KMS-11 (cell line): ENCODE measurements around the gene THBS1.

Source experiments
- H2AFZ ChIP-seq: fragments of 200-600 bp; sonication (generic); 2 replicates; pipeline ENCODE4 v1.6.1; 2016; ENCODE audit warnings: antibody characterized with exemption, mixed run types, low read depth
- H3K27ac ChIP-seq: fragments of 200-600 bp; sonication (generic); 2 replicates; pipeline ENCODE4 v1.6.1; 2016; ENCODE audit warnings: mild to moderate bottlenecking, mixed run types
- H3K27me3 ChIP-seq: fragments of 200-600 bp; sonication (generic); 2 replicates; pipeline ENCODE4 v1.6.1; 2017; ENCODE audit warnings: mild to moderate bottlenecking, low read depth, mixed run types, moderate library complexity; ENCODE audit not compliant: insufficient read depth
- H3K36me3 ChIP-seq: fragments of 200-600 bp; sonication (generic); 2 replicates; pipeline ENCODE4 v1.6.1; 2017; ENCODE audit warnings: mild to moderate bottlenecking, mixed run types; ENCODE audit not compliant: insufficient read depth
- H3K4me1 ChIP-seq: fragments of 200-600 bp; sonication (generic); 2 replicates; pipeline ENCODE4 v1.6.1; 2016; ENCODE audit warnings: mild to moderate bottlenecking, low read depth, mixed run types; ENCODE audit not compliant: poor library complexity, severe bottlenecking
- H3K4me2 ChIP-seq: fragments of 200-600 bp; sonication (generic); 2 replicates; pipeline ENCODE4 v1.7.0; 2016; ENCODE audit warnings: mild to moderate bottlenecking, mixed run types
- H3K4me3 ChIP-seq: fragments of 200-600 bp; sonication (generic); IDR thresholded peaks from 2 replicates; pipeline ENCODE4 v1.6.1; 2017; ENCODE audit warnings: low read depth, low read length, mixed read lengths; ENCODE audit not compliant: insufficient read depth
- H3K79me2 ChIP-seq: fragments of 200-600 bp; sonication (generic); 2 replicates; pipeline ENCODE4 v1.6.1; 2016; ENCODE audit warnings: low read depth, mixed run types; ENCODE audit not compliant: insufficient read depth
- H3K9ac ChIP-seq: fragments of 200-600 bp; sonication (generic); 2 replicates; pipeline ENCODE4 v1.6.1; 2016; ENCODE audit warnings: mild to moderate bottlenecking, mixed run types
- H4K20me1 ChIP-seq: fragments of 200-600 bp; sonication (generic); 2 replicates; pipeline ENCODE4 v1.6.1; 2016; ENCODE audit warnings: mild to moderate bottlenecking, mixed run types; ENCODE audit not compliant: insufficient read depth
- CTCF ChIP-seq: fragments of 200-600 bp; sonication (generic); conservative IDR thresholded peaks from 2 replicates; pipeline ENCODE4 v1.6.1; 2017; ENCODE audit warnings: low read depth, mild to moderate bottlenecking, antibody characterized with exemption, low read length, moderate library complexity, mixed read lengths

Gene THBS1

GRCh38 chr15:39642011-39642640 is 61.2 kb downstream of the THBS1 start:
- no peak overlapping the region for H3K4me2 ChIP-seq
- no peak overlapping the region for H3K27ac ChIP-seq
- no peak for TF ChIP-seq CTCF

GRCh38 chr15:39643727-39644126 is 62.8 kb downstream of the THBS1 start:
- no peaks in the 10 kb centered on the region for H3K36me3 ChIP-seq
- H3K27me3 ChIP-seq = no peaks in the 10 kb centered on the region
- no peaks in the 10 kb centered on the region for H3K79me2 ChIP-seq
- no peak overlapping the region for H2AFZ ChIP-seq
- no peaks in the 10 kb centered on the region for H4K20me1 ChIP-seq
- H3K4me2 ChIP-seq = no peak overlapping the region
- no peak overlapping the region for H3K9ac ChIP-seq
- no peak overlapping the region for H3K4me3 ChIP-seq
- H3K27ac ChIP-seq = no peak overlapping the region
- H3K4me1 ChIP-seq = no peaks in the 10 kb centered on the region
- no peak for TF ChIP-seq CTCF

More at GRCh38 chr15:39642011-39642640, 61.2 kb downstream of the THBS1 start:
- Histone ChIP-seq H3K79me2 (no peaks in the 10 kb centered on the region), H3K4me1 (no peaks in the 10 kb centered on the region), H2AFZ (no peak overlapping the region), H3K4me3 (no peak overlapping the region), H3K36me3 (no peaks in the 10 kb centered on the region), H3K27me3 (no peaks in the 10 kb centered on the region), H3K9ac (no peak overlapping the region), H4K20me1 (no peaks in the 10 kb centered on the region)

- H3K4me2 ChIP-seq = no peak overlapping the region
- H3K4me3 ChIP-seq = no peak overlapping the region
- no peak overlapping the region for H2AFZ ChIP-seq
- no peaks in the 10 kb centered on the region for H4K20me1 ChIP-seq
- no peaks in the 10 kb centered on the region for H3K36me3 ChIP-seq
- no peaks in the 10 kb centered on the region for H3K27me3 ChIP-seq
- no peak overlapping the region for H3K9ac ChIP-seq
- TF ChIP-seq CTCF = no peak
- H3K4me1 ChIP-seq = no peaks in the 10 kb centered on the region
- no peak overlapping the region for H3K27ac ChIP-seq
- no peaks in the 10 kb centered on the region for H3K79me2 ChIP-seq
Observed at GRCh38 chr15:39644136-39644535, 63.3 kb downstream of the THBS1 start.

- no peak overlapping the region for H3K4me3 ChIP-seq
- H3K4me2 ChIP-seq = no peak overlapping the region
- no peak overlapping the region for H3K27ac ChIP-seq
- no peak for TF ChIP-seq CTCF
- no peaks in the 10 kb centered on the region for H4K20me1 ChIP-seq
- H3K4me1 ChIP-seq = no peaks in the 10 kb centered on the region
- H3K9ac ChIP-seq = no peak overlapping the region
- no peaks in the 10 kb centered on the region for H3K79me2 ChIP-seq
- H3K36me3 ChIP-seq = no peaks in the 10 kb centered on the region
- H2AFZ ChIP-seq = no peak overlapping the region
- no peaks in the 10 kb centered on the region for H3K27me3 ChIP-seq
Observed at GRCh38 chr15:39645138-39645975, 64.5 kb downstream of the THBS1 start.
